ENCODE results near the gene NME3.

- TF ChIP-seq EZH2phosphoT487 (IDR thresholded peaks at IDR 0.05; ENCODE audit: borderline replicate concordance, low read length) (no peak), CTCF (conservative IDR thresholded peaks at IDR 0.05; ENCODE audit: low read depth, low read length) (no peak)
Observed at GRCh38 chr16:1784977-1785845, 13.9 kb upstream of the NME3 start.
